Measurements from ENCODE around the gene UST. TPM values are rescaled to one million over a fixed set of nuclear protein-coding genes. Genes with fewer than 3 reads are reported as not detected.

Gene UST
- total and polyA plus RNA-seq, 2 donors (not counting 1 experiment from before 2014, with no cell fraction given), result 7.3 to 16.9 TPM

GRCh38 chr6:148700741-148701311, 46.0 kb upstream of the UST start:
- ChIA-PET POLR2A (interaction anchor here (0.5 kb wide), 1 partner anchor 355 kb away, joined by 12 read pairs; no protein-coding TSS in a partner anchor), CTCF (interaction anchor here (1.2 to 2.9 kb wide), 3 partner anchors 23 to 141 kb away, joined by 3 to 33 read pairs (median 16); no protein-coding TSS in a partner anchor)
- Histone ChIP-seq H3K27ac (ENCODE audit: low read length in 2 of 2) (peak overlapping the region; percentile 38 to 44), H3K9ac (ENCODE audit: low read length) (peak overlapping the region; percentile 59), H3K79me2 (ENCODE audit: control insufficient read depth, insufficient read depth, low read length) (no peaks in the 10 kb centered on the region), H2AFZ (ENCODE audit: insufficient read depth, low read depth, low read length, poor library complexity, severe bottlenecking) (peak overlapping the region; percentile 74), H3K9me3 (ENCODE audit: control extremely low read depth in 1 of 3, control insufficient read depth in 2 of 3, insufficient read depth in 1 of 3, low read length in 2 of 3) (no peaks in the 10 kb centered on the region), H3K4me1 (ENCODE audit: control insufficient read depth in 2 of 2, insufficient read depth in 2 of 2, low read length in 2 of 2) (peaks cover 13% of the 10 kb centered on the region in 2 donors), H3K4me3 (ENCODE audit: control extremely low read depth in 1 of 5, extremely low read depth in 1 of 5, insufficient read depth in 1 of 5, low read depth in 2 of 5, low read length in 4 of 5) (peak overlapping the region; percentile 16 to 59 (median 51)), H4K20me1 (ENCODE audit: control insufficient read depth, insufficient read depth, low read length, poor library complexity, severe bottlenecking) (no peaks in the 10 kb centered on the region), H3K27me3 (replicated peaks in 1 of 4; ENCODE audit: control extremely low read depth in 1 of 4, control insufficient read depth in 3 of 4, insufficient read depth in 4 of 4, low read length in 3 of 4) (no peaks in the 10 kb centered on the region), H3K36me3 (replicated peaks in 1 of 2; ENCODE audit: control extremely low read depth in 1 of 2, control insufficient read depth in 1 of 2, extremely low read depth in 1 of 2, insufficient read depth in 2 of 2, low read length in 1 of 2) (no peaks in the 10 kb centered on the region), H3K4me2 (replicated peaks; ENCODE audit: low read depth, low read length, poor library complexity, severe bottlenecking) (peak overlapping the region; percentile 78)
- WGBS (ENCODE audit: insufficient coverage), result 13% methylated on average over 5 of the region's 8 CpGs
- Mint-ChIP-seq H3K27me3 (no peaks in the 10 kb centered on the region), H3K4me3 (peak overlapping the region; percentile 82), H3K27ac (peak overlapping the region; percentile 47), H3K4me1 (peaks cover 25% of the 10 kb centered on the region), H3K9me3 (ENCODE audit: insufficient read depth) (no peaks in the 10 kb centered on the region)
- intact Hi-C loops (cut with micrococcal nuclease), result loop anchor here (1.0 to 10.0 kb wide), 3 partner anchors 56 to 141 kb away; no protein-coding TSS in a partner anchor
- ATAC-seq (ENCODE audit: low read depth) (peak; percentile 65), DNase-seq (peak; percentile 56)
- TF ChIP-seq CTCF (IDR thresholded peaks at IDR 0.05) (no peak), EZH2 (IDR thresholded peaks at IDR 0.05; ENCODE audit: borderline replicate concordance, insufficient read depth, low read depth, low read length, poor library complexity, severe bottlenecking) (no peak)

GRCh38 chr6:148701375-148701774, 45.5 kb upstream of the UST start:
- H3K27me3 ChIP-seq (replicated peaks in 1 of 4; ENCODE audit: control extremely low read depth in 1 of 4, control insufficient read depth in 3 of 4, insufficient read depth in 4 of 4, low read length in 3 of 4), result no peaks in the 10 kb centered on the region
- peaks cover 13% of the 10 kb centered on the region in 2 donors for H3K4me1 ChIP-seq (ENCODE audit: control insufficient read depth in 2 of 2, insufficient read depth in 2 of 2, low read length in 2 of 2)
- H3K9me3 ChIP-seq (ENCODE audit: control extremely low read depth in 1 of 3, control insufficient read depth in 2 of 3, insufficient read depth in 1 of 3, low read length in 2 of 3), result no peaks in the 10 kb centered on the region
- peak overlapping the region in 4 of 5 experiments; percentile 42 to 59 (median 55) for H3K4me3 ChIP-seq (ENCODE audit: control extremely low read depth in 1 of 5, extremely low read depth in 1 of 5, insufficient read depth in 1 of 5, low read depth in 2 of 5, low read length in 4 of 5)
- POLR2A ChIA-PET, result interaction anchor here (0.5 kb wide), 1 partner anchor 354 kb away, joined by 12 read pairs; no protein-coding TSS in a partner anchor
- Mint-ChIP-seq H3K4me1 (peaks cover 23% of the 10 kb centered on the region), H3K27me3 (no peaks in the 10 kb centered on the region), H3K9me3 (ENCODE audit: insufficient read depth) (no peaks in the 10 kb centered on the region), H3K27ac (peak overlapping the region; percentile 47), H3K4me3 (peak overlapping the region; percentile 82)
- peak overlapping the region; percentile 59 for H3K9ac ChIP-seq (ENCODE audit: low read length)
- intact Hi-C loops (cut with micrococcal nuclease), result loop anchor here (10.0 kb wide), 1 partner anchor 57 kb away; no protein-coding TSS in a partner anchor
- no peak for DNase-seq
- WGBS (ENCODE audit: insufficient coverage), result 83% methylated on average over 2 of the region's 3 CpGs
- no peaks in the 10 kb centered on the region for H3K79me2 ChIP-seq (ENCODE audit: control insufficient read depth, insufficient read depth, low read length)
- H2AFZ ChIP-seq (ENCODE audit: insufficient read depth, low read depth, low read length, poor library complexity, severe bottlenecking), result peak overlapping the region; percentile 74
- peak overlapping the region; percentile 78 for H3K4me2 ChIP-seq (replicated peaks; ENCODE audit: low read depth, low read length, poor library complexity, severe bottlenecking)
- peak overlapping the region in 1 of 2 donors; percentile 12 for H3K27ac ChIP-seq (ENCODE audit: low read length in 2 of 2)
- no peaks in the 10 kb centered on the region for H4K20me1 ChIP-seq (ENCODE audit: control insufficient read depth, insufficient read depth, low read length, poor library complexity, severe bottlenecking)
- CTCF ChIA-PET, result interaction anchor here (2.6 to 3.1 kb wide), 3 partner anchors 124 to 141 kb away, joined by 16 to 33 read pairs (median 28); no protein-coding TSS in a partner anchor
- no peaks in the 10 kb centered on the region for H3K36me3 ChIP-seq (replicated peaks in 1 of 2; ENCODE audit: control extremely low read depth in 1 of 2, control insufficient read depth in 1 of 2, extremely low read depth in 1 of 2, insufficient read depth in 2 of 2, low read length in 1 of 2)
- TF ChIP-seq CTCF (IDR thresholded peaks at IDR 0.05) (no peak), EZH2 (IDR thresholded peaks at IDR 0.05; ENCODE audit: borderline replicate concordance, insufficient read depth, low read depth, low read length, poor library complexity, severe bottlenecking) (no peak)
- no peak for ATAC-seq (ENCODE audit: low read depth)
